HPDE6-E6E7 (cell line): ENCODE results near the gene SRGAP1.
"Not testable (repeated sequence)": the region's sequence is repeated elsewhere in the genome, so short reads cannot be mapped to it uniquely, and the experiment has no call there.

Experiments
- DNase-seq: peaks from one replicate; pipeline ENCODE4 v3.0.0; 2011; ENCODE audit warnings: missing footprints; ENCODE audit errors: extremely low spot score

SRGAP1 gene

DNA sequence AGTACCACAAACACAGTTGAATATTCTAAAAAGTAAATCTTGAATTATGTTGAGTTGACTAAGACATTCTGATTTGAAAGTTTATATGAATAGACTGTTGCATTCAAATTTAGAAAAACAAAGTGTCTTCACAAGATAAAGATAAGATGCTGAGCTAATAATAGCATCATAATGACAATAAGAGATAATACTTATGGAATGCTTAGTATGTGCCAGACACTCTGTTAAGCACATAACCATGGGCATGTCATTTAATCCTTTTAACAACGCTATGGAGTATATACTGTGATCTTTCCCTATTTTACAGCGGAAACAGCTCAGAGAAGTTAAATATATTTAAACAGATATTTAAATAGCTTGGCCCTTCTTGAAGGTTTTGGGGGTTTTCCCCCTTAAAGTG lies 163.4 kb downstream of the SRGAP1 start:
- DNase-seq, result no peak

DNA sequence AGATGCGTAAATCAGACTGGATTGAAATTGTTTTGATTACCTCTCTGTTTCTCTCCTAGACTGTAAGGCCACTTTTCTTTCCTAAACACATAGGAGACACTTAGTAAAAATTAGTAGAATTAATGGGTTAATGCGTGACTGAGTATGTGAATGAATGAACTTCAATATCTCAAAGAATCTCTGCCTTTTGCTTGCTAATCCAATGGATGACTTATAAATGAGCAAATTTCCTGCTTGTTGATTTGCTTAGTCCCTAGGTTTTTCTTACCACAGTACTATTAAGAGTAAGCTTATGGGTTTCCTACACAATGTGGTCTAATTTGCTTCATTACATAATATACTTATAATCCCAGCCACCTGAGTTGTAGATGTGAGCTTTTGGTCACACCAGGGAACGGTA lies 164.1 kb downstream of the SRGAP1 start:
- no peak for DNase-seq

DNA sequence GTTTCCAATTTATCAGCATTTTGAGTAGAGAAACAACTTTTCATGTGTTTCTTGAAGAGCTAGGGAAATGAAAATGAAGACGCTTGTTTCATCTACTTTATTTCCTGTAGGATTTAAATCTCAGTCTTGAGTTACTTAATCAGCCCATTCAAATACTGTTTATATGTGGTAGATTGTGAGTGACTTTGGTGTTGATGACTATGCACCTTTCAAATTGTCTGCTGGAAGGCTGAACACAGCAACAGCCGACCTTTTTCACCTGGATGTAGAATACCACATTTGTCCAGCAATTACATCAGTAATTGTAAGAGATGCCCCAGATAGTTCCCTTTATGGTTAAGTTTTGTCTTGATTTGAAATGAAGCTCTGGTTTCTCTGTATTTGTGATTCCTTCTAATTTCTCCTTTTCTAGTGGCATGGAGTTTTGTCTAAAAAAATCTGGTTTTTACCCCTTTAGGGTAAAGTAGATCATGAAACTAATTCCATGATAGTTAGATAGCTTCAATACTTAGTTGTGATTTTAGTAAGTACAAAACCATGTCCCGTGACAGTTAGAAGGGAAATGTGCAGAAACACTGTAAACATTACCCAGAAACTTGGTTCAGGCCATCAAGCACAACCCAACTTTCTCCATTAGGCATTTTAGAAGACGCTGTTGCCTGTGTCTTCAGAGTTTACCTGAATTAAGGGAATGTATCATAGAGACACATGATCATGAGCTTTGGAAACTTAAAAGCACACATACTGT lies 165.0 kb downstream of the SRGAP1 start:
- DNase-seq, result no peak

DNA sequence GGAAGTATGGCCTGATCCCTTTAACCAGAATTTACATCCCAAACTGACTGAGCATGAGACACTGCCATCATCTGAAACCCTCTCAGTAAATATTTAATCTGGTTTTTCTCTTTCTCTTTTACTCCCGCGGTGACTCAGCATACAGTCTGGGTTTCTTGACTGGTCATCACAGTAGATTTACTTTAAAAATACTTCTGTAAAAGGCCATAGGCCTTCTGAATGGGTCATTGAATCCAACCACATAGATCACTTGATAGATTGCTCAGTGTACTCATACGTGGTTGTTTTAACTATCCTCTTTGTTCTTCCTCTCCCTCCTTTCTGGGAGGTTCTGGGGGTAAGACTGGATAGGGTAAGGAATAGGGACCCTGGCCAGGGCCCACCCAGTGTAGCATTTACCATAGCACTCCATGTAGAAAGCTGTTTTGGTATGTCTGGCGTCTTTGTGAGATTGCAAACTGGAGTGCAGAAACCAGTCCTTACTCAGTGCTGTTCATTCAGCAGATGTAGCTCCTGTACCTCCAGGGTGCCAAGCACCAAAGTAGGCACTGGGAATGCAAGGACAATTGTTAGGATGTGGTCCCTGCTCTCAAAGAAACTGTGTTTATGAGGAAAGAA lies 165.7 kb downstream of the SRGAP1 start:
- no peak for DNase-seq

DNA sequence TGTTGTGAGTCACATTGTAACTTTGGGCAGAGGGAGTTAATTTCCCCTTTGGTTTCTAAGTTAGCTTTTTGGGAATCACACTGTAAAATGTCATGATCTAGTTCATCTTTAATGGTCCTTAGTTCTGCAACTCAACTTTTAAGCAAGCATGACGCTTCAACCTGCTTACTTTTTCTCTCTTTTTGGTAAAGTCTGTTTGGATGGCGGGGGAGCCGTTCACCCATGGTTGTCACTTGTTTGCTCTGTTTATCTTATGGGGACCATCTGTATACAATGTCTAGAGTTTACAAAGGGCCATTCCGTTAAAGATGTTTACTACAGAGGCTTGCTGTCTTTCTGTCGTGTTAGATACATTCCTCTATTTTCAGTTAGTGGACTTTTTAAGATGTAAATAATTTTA lies 172.0 kb downstream of the SRGAP1 start:
- no peak for DNase-seq

DNA sequence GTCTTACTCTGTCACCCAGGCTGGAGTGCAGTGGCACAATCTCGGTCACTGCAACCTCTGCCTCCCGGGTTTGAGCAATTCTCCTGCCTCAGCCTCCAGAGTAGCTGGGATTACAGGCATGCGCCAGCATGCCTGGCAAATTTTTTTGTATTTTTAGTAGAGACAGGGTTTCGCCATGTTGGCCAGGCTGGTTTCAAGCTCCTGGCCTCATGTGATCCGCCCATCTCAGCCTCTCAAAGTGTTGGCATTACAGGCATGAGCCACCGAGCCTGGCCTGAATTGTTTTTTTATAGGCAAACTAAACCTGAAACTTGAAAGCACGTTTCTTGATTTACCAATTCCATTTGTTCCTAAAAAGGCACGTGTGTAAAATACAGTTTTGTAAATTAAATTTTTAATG lies 173.6 kb downstream of the SRGAP1 start:
- DNase-seq, result not testable (repeated sequence)

DNA sequence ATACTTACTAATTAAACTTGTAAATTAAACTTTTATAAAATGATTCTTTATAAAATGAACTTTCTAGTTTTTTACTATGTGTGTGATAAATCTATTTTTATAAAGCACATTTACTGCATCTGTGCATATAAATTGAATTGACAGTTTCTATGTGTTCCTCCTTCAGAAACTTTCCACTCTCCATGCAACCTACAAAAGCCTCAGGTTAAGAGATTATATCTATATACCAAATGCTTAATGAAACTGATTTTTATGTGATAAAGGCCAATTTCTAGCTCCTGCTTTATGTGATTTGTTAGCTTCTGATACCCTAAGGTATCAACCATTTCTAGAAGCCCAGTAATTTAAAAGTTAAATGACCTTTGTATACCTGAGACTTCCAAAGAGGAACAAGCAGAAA lies 174.0 kb downstream of the SRGAP1 start:
- DNase-seq, result no peak

DNA sequence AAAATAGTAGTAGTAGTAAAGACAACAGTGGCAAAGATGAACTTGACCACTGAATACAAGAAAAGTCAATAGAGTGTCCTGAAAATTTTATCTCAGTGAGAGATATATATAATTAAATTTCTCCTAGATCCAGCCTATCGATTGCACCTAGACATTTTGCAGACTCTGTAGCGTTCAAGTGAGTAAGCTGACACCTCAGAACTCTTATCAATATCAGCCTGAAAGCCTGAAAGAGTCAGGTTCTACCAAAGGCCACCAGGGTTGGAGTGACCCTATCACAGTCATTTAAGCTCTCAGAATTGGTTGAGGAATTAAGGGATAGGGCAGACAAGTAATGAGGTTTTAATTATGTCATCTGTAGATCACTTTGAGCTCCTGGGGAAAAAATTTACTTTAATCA lies 174.6 kb downstream of the SRGAP1 start:
- DNase-seq, result no peak

DNA sequence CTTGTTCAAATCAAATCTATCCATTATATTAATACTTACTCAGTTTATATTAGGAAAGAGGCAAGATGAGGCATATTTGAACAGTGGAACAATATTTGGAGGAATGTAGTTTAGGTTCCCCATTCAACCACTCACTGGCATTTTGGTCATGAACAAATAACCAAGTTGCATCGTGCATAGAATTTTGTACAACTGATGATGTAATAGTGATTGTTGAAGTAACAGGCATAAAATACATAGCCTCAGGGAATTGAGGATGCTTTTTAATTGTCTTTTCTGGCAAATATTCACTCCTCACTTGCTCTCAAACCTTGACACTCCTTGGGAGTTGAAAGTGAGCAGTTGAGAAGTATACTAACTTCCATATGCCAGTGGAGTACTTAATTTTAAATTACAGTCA lies 175.2 kb downstream of the SRGAP1 start:
- DNase-seq, result no peak

DNA sequence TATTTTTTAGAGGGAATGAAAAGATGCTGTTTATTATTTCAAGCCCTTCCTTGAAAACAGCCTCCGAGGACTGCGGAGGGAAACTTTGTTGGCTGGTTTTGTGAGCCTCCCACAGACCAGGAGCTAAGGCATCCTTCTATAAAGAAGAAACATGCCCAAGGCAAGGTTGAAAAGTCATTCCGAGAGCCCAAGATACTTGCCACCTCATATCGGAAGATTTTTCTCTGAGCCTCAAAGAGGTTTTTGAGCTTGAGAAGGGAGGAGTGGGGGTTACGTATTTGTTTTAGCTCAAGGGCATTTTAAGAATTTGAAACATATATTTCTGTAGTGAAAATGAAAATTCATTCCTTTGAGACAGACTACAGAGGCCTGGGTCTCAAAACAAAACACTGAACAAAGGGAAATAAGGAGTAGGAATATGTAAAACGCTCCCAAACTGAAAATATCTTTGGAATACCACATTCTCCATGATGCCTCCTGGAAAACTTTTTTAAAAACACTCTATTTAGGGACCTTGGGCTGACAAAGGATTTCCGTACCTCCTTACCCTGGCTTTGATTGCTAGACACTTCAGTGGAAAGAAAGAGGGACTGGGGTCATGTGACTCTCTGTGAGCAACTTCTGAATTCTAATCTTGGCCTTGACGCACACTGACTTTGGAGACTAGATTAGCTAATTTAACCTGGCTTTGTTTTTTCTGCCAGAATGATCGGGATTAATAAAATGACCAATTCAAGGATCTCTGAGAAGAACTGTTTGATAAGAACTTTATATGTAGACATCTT lies 180.9 kb downstream of the SRGAP1 start:
- DNase-seq, result no peak

DNA sequence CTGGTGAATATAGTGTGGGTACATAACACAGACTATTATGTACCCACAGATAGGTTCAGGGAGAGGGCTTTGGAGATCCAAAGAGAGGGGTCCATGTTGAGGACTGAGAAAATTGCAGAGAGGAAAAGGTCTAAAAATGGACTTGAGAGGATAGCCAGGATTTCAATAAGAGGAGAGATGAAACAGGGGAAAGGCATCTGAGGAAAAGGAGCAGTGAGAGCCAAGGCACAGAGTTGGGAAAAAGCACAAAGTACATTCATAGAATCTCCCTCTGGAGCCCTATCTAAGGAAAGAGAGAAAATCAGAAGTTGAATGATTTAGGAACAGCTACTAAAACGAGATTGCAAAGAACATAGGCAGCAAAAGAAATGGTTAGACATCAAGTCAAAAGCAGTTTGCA lies 182.8 kb downstream of the SRGAP1 start:
- no peak for DNase-seq

DNA sequence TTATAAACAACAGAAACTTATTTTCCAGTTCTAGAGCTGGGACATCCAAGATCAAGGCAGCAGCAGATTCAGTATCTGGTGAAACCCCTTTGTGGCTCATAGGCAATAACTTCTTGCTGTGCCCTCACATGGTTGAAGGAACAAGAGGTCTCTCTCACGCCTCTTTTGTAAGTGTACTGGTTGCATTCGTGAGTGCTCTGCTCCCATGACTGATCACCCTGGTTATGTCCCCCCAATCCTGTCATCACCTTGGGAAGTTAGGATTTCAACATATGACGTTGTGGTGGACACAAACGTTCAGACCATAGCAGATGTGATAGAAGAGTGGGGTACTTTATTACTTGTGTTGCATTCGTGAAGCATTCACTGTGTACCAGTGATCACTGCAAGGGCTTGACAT lies 184.0 kb downstream of the SRGAP1 start:
- DNase-seq, result no peak

DNA sequence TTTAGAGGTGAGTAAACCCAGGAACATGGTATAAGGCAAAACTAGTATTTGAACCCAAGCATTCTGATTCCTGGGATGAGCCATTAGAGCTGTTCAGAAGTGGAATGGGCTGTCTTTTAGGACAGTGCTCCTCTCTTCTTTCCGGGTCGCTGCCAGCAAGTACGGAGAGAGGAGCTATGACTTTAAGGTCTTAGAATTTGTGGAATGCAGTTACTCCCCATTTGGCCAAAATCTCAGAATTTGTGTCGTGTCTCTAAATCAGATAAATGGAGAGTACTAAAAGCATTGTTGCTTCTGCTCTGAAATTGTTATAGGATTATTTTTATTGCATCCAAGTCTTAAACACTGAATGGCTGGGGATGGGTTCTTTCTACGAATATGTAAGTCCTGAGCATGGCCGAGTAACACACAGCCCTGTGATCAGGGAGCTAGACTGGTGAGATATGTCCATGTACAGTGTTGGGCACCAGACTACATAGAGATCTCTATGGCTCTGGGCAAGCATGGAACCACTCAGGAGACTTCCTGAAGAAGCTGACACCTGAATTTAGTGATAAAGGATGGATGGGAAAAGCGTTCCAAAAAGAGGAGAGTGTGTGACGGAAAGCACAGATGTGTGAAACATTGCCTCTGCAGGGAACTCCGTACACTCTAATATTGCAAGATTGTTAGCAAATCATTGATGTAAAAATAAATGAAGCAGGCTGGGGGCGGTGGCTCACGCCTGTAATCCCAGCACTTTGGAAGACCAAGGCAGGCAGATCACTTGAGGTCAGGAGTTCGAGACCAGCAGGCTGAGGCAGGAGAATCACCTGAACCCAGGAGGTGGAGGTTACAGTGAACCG lies 184.7 kb downstream of the SRGAP1 start:
- no peak for DNase-seq

DNA sequence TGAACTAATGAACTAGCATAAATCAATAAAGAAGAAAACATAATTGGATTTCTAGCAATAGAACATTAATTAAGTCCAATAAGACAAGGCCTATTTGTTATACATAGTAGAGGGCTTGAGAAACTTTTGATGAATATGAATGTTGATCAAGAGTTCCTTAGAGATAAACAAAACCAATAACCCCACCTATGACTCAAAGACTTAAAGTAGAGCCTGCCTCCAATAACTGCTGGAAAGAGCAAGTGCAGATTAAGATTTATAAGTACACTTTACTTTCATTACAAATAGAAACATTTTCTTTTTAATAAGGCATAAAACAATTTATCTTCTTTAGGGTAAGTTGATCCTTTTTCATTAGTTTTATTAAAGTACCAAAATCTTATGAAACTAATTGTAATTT lies 185.7 kb downstream of the SRGAP1 start:
- no peak for DNase-seq

DNA sequence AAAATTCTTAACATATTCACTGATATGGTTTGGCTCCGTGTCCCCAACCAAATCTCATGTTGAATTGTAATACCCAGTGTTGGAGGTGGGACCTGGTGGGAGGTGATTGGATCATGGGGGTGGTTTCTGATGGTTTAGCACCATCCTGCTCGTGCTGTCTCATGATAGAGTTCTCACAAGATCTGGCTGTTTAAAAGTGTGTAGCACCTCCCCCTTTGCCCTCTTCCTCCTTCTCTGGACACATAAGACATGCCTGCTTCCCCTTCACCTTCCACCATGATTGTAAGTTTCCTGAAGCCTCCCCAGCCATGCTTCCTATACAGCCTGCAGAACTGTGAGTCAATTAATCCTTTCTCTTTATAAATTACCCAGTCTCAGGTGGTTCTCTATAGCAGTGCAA lies 189.6 kb downstream of the SRGAP1 start:
- DNase-seq, result not testable (repeated sequence)

DNA sequence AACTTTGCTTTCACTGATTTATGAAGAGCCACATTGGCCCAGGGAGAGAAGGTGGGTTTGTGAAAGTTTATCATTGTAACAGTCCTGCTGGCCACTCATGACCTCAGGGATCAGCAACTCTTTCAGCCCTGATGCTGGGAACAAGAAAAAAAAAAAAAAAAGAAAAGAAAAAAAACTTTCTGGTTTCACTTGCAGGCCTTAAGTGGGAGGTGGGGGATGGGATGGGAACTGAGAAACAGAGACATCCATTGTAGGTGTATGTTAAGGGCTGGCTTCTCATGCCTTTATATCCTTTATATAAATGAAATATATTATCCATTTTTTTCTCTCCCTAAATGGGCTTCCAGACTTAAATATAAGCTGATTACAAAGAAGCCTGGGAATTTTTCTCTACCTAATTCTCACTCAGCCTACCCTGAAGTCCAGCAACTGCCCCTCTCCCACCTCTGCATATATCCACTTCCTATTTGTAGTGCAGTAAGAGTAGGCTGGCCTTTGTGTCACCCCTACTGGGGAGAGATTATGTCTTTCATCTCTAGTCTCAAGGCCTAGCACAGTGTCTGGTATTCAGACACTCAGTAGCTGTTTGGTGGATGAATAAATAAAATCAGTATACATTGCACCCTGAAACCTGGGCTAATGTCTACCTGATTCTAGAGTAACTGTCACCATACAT lies 190.5 kb downstream of the SRGAP1 start:
- no peak for DNase-seq

DNA sequence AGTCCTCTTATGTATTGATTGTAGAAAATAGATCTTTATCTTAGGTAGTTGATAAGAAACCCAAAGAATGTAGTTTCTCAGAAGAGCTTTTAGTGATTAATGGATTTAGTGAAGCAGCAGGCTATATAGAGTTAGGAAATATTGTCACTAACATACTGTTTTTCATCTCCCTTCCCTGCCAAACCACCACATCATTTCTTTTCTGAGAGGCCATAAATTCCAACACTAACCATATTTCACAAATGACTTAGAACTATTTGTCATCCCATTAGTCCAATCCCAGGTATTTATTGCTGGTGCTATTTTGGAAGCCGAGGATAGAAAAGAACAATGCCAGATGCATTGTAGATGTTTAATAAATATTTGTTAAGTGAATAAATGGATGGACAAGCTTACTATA lies 191.9 kb downstream of the SRGAP1 start:
- no peak for DNase-seq

DNA sequence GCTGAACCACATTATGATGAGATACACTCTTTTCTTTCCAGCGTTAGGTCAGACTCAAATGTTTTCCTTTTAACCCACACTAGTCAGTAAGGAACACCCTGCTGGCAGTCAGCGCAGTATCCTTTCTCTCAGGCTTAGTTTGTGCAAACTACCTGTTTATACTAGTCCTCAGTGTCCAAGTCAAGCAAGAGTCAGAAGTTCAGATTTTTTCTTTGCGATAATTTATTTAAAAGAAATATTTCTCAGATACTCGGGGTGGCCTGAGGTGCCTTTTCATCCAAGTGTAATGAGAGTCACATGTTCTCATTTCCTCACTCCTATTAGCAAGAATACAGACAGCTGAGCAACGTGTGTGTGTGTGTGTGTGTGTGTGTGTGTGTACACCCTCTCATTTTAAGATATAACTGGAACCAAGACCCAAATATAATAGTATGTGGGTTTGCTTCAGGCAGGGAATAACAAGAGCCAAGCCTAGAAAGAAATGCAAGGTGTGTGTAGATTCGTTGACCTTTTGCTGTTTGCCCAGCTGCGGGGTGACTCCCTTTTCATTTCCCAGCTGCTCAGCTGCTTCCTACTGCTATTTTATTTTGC lies 194.9 kb downstream of the SRGAP1 start:
- DNase-seq, result peak; percentile 5

DNA sequence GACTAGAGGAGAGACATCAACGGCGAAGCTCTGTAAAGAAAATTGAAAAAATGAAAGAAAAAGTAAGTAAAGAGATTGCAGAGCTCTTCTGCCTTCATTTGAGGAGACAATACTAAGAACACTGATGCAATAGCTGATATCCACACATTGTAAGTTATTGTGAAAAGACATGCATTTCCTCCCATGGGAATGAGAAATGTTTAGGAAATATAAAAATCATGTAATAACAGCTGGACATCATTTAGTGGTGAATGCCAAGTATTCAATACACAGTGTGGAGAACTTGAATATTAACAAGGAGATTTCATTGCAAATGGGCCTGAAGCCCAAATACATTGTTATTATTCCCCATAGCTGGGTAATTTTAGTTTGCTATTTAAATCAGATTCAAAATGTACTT lies 198.4 kb downstream of the SRGAP1 start:
- DNase-seq, result no peak

DNA sequence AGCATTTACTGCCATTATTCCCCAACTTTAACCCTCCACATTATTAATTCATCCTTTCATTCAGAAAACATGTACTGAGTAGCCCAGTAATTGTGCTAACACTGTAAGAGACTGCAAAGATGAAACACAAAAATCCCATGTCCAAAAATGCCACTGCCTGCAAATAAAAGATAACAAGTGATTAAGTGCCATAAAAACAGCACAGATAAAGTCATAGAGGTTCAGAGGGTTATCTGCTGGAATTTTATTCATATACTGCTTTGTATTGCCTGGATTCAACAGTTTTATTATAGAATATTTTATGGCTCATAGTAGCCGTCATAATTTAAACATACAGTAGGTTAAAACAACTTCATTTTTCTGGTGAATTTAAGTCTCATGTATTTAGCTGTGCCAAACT lies 199.7 kb downstream of the SRGAP1 start:
- no peak for DNase-seq

DNA sequence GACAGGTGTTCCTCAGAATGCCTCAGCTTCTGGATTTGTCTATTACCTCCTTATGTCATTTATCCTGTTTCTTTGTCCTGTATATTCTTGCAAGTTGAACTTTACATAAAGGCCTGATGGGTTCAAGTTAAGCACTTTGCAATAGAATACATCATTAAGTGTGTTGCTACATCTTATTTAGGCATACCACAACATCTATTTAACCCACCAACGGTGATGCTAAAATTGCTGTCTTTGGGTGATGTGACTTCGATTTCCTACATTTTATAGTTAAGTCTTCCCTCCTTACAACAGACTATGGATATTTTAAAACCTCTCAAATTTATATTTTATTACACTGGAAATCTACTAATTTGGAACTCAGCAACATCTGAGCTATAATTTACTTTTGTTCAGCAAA lies 206.6 kb downstream of the SRGAP1 start:
- no peak for DNase-seq
